ENCODE measurements around the gene TRPM3. TPM values are rescaled to one million over a fixed set of nuclear protein-coding genes. Genes with fewer than 3 reads are reported as not detected.

Gene TRPM3
- polyA plus RNA-seq, 2 of the 4 experiments (the other 2 are of a cell fraction): not detected

DNA sequence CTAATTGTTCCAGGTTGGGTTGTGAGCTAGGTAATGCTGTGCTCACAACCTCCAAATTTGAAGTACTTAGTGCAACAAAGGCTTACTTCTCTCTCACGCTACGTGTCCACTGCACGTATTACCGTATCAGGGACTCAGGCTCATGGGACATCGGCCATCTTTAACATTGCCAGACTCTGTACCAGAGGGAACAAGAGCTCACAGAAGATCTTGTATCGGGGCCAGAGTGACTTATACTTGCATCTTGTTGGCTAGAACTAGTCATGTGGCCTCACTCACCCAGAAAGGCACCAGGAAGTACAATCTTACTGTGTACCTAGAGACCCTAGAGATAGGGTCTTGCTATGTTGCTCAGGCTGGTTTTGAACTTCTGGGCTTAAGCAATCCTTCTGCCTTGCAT, 625.9 kb downstream of the TRPM3 start:
- DNase-seq (ENCODE audit: low read depth in 1 of 2, low spot score in 1 of 2): no peak
- TF ChIP-seq ZNF302 (CRISPR knock-in tag; IDR thresholded peaks at IDR 0.05) (no peak), KDM5A (IDR thresholded peaks at IDR 0.05) (no peak), FOSB (CRISPR knock-in tag; IDR thresholded peaks at IDR 0.05) (no peak), FOSL2 (IDR thresholded peaks at IDR 0.05) (no peak), FOSL2 (CRISPR knock-in tag; IDR thresholded peaks at IDR 0.05) (no peak), EHF (CRISPR knock-in tag; IDR thresholded peaks at IDR 0.05) (no peak), GATA3 (IDR thresholded peaks at IDR 0.05; ENCODE audit: borderline replicate concordance) (no peak), NPAS2 (CRISPR knock-in tag; IDR thresholded peaks at IDR 0.05; ENCODE audit: borderline replicate concordance) (no peak), ESRRA (IDR thresholded peaks at IDR 0.05; ENCODE audit: borderline replicate concordance, low read length) (no peak), HOXB13 (CRISPR knock-in tag; IDR thresholded peaks at IDR 0.05; ENCODE audit: low read depth) (no peak), KDM1A (IDR thresholded peaks at IDR 0.05; ENCODE audit: low read depth) (no peak), MAX (IDR thresholded peaks at IDR 0.05) (no peak), HEYL (CRISPR knock-in tag; IDR thresholded peaks at IDR 0.05) (no peak), EHMT2 (IDR thresholded peaks at IDR 0.05; ENCODE audit: low read depth) (no peak), POLR2AphosphoS2 (conservative IDR thresholded peaks at IDR 0.05; ENCODE audit: low read length) (no peak), HOXB5 (CRISPR knock-in tag; IDR thresholded peaks at IDR 0.05) (no peak), MAFK (IDR thresholded peaks at IDR 0.05; ENCODE audit: partially characterized antibody) (no peak), POLR2A (IDR thresholded peaks at IDR 0.05; ENCODE audit: low read length) (no peak), E2F6 (IDR thresholded peaks at IDR 0.05; ENCODE audit: borderline replicate concordance, low read depth) (no peak), NR3C1 (IDR thresholded peaks at IDR 0.05) (no peak), PHF8 (IDR thresholded peaks at IDR 0.05; ENCODE audit: borderline replicate concordance, low read depth) (no peak)
- no peak for FAIRE-seq
- POLR2A ChIA-PET: interaction anchor here (0.9 kb wide), 1 partner anchor 83 kb away, joined by 3 read pairs; no protein-coding TSS in a partner anchor
- Histone ChIP-seq H3K4me1 (0 out of 3 replicates have a peak, but pooled peaks cover 3% of the 10 kb centered on the region), H3K4me2 (no peak overlapping the region), H3K9me3 (no peaks in the 10 kb centered on the region), H3K4me3 (no peak overlapping the region), H3K27ac (no peak overlapping the region)
- CTCF ChIA-PET: interaction anchor here (0.9 to 1.3 kb wide), 4 partner anchors 10 to 107 kb away, joined by 3 to 9 read pairs (median 4); no protein-coding TSS in a partner anchor
- WGBS (ENCODE audit: missing lambda C conversion rate): 84% methylated on average over 6 of the region's 6 CpGs
- no peak; a peak in 1 of 6 replicates for ATAC-seq

GRCh38 chr9:70494221-70494620, 627.2 kb downstream of the TRPM3 start:
- CTCF ChIA-PET: interaction anchor here (0.8 kb wide), 1 partner anchor 16 kb away, joined by 3 read pairs; no protein-coding TSS in a partner anchor
- POLR2A ChIA-PET: no interaction called here
- Histone ChIP-seq H3K9me3 (no peaks in the 10 kb centered on the region), H3K4me2 (no peak overlapping the region), H3K4me1 (0 out of 3 replicates have a peak, but pooled peaks cover 3% of the 10 kb centered on the region), H3K4me3 (no peak overlapping the region), H3K27ac (no peak overlapping the region)
- no peak for DNase-seq (ENCODE audit: low read depth in 1 of 2, low spot score in 1 of 2)
- no peak for FAIRE-seq
- WGBS (ENCODE audit: missing lambda C conversion rate): 65% methylated on average over 5 of the region's 5 CpGs
- no peak for ATAC-seq
- no peak for TF ChIP-seq HMGXB4 (CRISPR knock-in tag; IDR thresholded peaks at IDR 0.05; ENCODE audit: borderline replicate concordance)
- TF ChIP-seq MAZ (IDR thresholded peaks at IDR 0.05; ENCODE audit: borderline replicate concordance, low read depth, low read length): no peak

GRCh38 chr9:70493029-70493428, 628.4 kb downstream of the TRPM3 start:
- no peak for DNase-seq (ENCODE audit: low read depth in 1 of 2, low spot score in 1 of 2)
- POLR2A ChIA-PET: no interaction called here
- 81% methylated on average over 9 of the region's 9 CpGs for whole genome bisulfite sequencing (ENCODE audit: missing lambda C conversion rate)
- FAIRE-seq: no peak
- Histone ChIP-seq H3K9me3 (no peaks in the 10 kb centered on the region), H3K4me2 (no peak overlapping the region), H3K27ac (no peak overlapping the region), H3K4me3 (no peak overlapping the region), H3K4me1 (peaks cover 3% of the 10 kb centered on the region; the same call in 1 of the 3 replicates)
- ATAC-seq: no peak
- CTCF ChIA-PET: no interaction called here
- no peak for TF ChIP-seq FOSB (CRISPR knock-in tag; IDR thresholded peaks at IDR 0.05)
- no peak for TF ChIP-seq EP300 (IDR thresholded peaks at IDR 0.05)

All from A549 (cell line).